ENCODE results near the gene ACSL3.

ACSL3 gene

DNA sequence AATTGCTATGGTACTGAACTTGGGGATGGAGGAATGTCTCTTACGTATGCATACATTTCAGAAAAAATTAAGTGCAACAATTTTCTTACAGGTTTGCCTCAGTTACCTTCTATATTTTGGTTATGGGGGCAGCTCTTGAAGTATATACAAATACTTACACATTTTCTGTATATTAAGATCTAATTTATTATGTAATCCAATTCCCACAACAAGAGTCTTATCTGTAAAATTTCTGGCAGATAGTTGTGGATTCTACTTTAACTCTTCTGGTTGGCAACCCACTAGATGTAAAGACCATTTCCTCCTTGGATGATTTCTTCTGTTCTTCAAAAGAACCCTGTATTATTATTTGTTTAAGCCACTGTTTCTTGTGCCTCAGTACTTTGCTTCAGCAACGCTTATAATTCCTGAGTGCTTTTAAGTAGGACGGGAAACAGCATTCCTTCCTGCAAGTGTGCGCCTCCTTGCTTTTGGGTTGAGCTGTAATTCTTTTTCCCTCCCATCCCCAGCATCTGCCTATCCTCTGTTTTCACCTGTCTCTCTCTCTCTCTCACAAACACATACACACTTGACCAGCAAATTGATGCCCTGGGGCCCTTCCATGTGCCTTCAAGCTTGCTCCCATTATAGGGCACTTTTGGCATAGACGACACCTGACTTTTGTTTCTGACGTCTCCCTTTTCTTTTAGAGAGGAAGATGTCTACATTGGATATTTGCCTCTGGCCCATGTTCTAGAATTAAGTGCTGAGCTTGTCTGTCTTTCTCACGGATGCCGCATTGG, 61.4 kb downstream of the ACSL3 start:
- H3K4me3 ChIP-seq (ENCODE audit: low read depth in 1 of 2, low read length in 2 of 2): no peak overlapping the region
- H3K4me1 ChIP-seq (ENCODE audit: control insufficient read depth in 1 of 2, insufficient read depth in 2 of 2, low read length in 2 of 2): no peaks in the 10 kb centered on the region
- H3K9me3 ChIP-seq (ENCODE audit: control insufficient read depth in 1 of 2, low read length in 2 of 2): no peaks in the 10 kb centered on the region
- H3K27me3 ChIP-seq (ENCODE audit: control insufficient read depth in 1 of 2, insufficient read depth in 2 of 2, low read length in 2 of 2): no peaks in the 10 kb centered on the region
- H3K27ac ChIP-seq (ENCODE audit: low read depth, low read length): no peak overlapping the region
- no peak overlapping the region for H3K9ac ChIP-seq (ENCODE audit: low read depth in 1 of 2, low read length in 2 of 2)
- peaks cover 30 to 57% of the 10 kb centered on the region in 2 donors for H3K36me3 ChIP-seq (ENCODE audit: control insufficient read depth in 1 of 2, insufficient read depth in 2 of 2, low read length in 2 of 2)

- no peaks in the 10 kb centered on the region for H3K9me3 ChIP-seq (ENCODE audit: control insufficient read depth in 1 of 2, low read length in 2 of 2)
- peaks cover 22 to 45% of the 10 kb centered on the region in 2 donors for H3K36me3 ChIP-seq (ENCODE audit: control insufficient read depth in 1 of 2, insufficient read depth in 2 of 2, low read length in 2 of 2)
Measured at GRCh38 chr2:222926915-222927314, 66.1 kb downstream of the ACSL3 start.

GRCh38 chr2:222927600-222927999, 66.8 kb downstream of the ACSL3 start:
- no peaks in the 10 kb centered on the region for H3K9me3 ChIP-seq (ENCODE audit: control insufficient read depth in 1 of 2, low read length in 2 of 2)
- H3K9ac ChIP-seq (ENCODE audit: low read depth in 1 of 2, low read length in 2 of 2): no peak overlapping the region
- H3K27me3 ChIP-seq (ENCODE audit: control insufficient read depth in 1 of 2, insufficient read depth in 2 of 2, low read length in 2 of 2): no peaks in the 10 kb centered on the region
- no peaks in the 10 kb centered on the region for H3K4me1 ChIP-seq (ENCODE audit: control insufficient read depth in 1 of 2, insufficient read depth in 2 of 2, low read length in 2 of 2)
- H3K36me3 ChIP-seq (ENCODE audit: control insufficient read depth in 1 of 2, insufficient read depth in 2 of 2, low read length in 2 of 2): peaks cover 18 to 38% of the 10 kb centered on the region in 2 donors
- H3K27ac ChIP-seq (ENCODE audit: low read depth, low read length): no peak overlapping the region
- no peak overlapping the region for H3K4me3 ChIP-seq (ENCODE audit: low read depth in 1 of 2, low read length in 2 of 2)

More at GRCh38 chr2:222926915-222927314, 66.1 kb downstream of the ACSL3 start:
- no peak overlapping the region for H3K4me3 ChIP-seq (ENCODE audit: low read depth in 1 of 2, low read length in 2 of 2)
- no peak overlapping the region for H3K27ac ChIP-seq (ENCODE audit: low read depth, low read length)
- no peak overlapping the region for H3K9ac ChIP-seq (ENCODE audit: low read depth in 1 of 2, low read length in 2 of 2)
- no peaks in the 10 kb centered on the region for H3K4me1 ChIP-seq (ENCODE audit: control insufficient read depth in 1 of 2, insufficient read depth in 2 of 2, low read length in 2 of 2)
- no peaks in the 10 kb centered on the region for H3K27me3 ChIP-seq (ENCODE audit: control insufficient read depth in 1 of 2, insufficient read depth in 2 of 2, low read length in 2 of 2)

DNA sequence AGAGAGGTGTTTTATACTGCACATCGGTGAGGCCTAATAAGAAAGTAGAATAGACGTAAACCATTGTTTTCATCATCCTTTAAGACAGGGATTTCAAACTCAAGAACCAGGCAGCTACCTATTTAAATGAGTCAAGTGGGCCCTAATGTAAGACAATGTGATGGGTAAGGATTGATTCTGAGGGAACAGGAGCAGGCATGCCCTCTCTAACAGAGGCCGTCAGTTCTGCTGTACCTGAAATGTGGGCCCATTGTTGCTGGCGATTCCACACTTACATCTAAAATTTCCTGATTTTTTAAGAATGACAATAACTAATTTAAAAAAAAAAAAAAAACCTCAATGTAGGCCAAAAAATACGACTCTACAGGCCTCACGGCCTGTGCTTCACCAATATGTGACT, 67.5 kb downstream of the ACSL3 start:
- no peak overlapping the region for H3K9ac ChIP-seq (ENCODE audit: low read depth in 1 of 2, low read length in 2 of 2)
- H3K4me1 ChIP-seq (ENCODE audit: control insufficient read depth in 1 of 2, insufficient read depth in 2 of 2, low read length in 2 of 2): no peaks in the 10 kb centered on the region
- H3K27me3 ChIP-seq (ENCODE audit: control insufficient read depth in 1 of 2, insufficient read depth in 2 of 2, low read length in 2 of 2): no peaks in the 10 kb centered on the region
- H3K9me3 ChIP-seq (ENCODE audit: control insufficient read depth in 1 of 2, low read length in 2 of 2): no peaks in the 10 kb centered on the region
- H3K36me3 ChIP-seq (ENCODE audit: control insufficient read depth in 1 of 2, insufficient read depth in 2 of 2, low read length in 2 of 2): peaks cover 19 to 40% of the 10 kb centered on the region in 2 donors
- no peak overlapping the region for H3K27ac ChIP-seq (ENCODE audit: low read depth, low read length)
- no peak overlapping the region for H3K4me3 ChIP-seq (ENCODE audit: low read depth in 1 of 2, low read length in 2 of 2)

DNA sequence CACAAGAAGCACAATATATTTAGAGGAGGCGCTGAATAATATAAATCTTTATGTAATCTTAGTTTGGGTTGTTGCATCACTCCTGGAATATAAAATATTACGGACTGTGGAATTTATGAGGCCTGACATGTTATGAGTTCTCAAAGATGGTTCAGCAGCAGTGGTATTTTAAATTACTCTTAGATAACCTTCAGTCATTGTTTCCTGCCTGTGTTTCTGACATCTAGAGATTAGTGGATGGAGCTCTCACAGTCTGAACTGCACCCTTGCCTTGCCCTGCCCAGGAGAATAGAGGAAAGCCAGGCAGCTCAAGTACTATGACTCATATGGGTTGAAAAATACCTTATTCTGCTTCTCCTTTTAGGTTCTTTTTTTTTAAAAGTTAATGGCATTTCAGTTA, 70.0 kb downstream of the ACSL3 start:
- no peak overlapping the region for H3K4me3 ChIP-seq (ENCODE audit: low read depth in 1 of 2, low read length in 2 of 2)
- H3K27me3 ChIP-seq (ENCODE audit: control insufficient read depth in 1 of 2, insufficient read depth in 2 of 2, low read length in 2 of 2): no peaks in the 10 kb centered on the region
- peaks cover 26 to 50% of the 10 kb centered on the region in 2 donors for H3K36me3 ChIP-seq (ENCODE audit: control insufficient read depth in 1 of 2, insufficient read depth in 2 of 2, low read length in 2 of 2)
- H3K9ac ChIP-seq (ENCODE audit: low read depth in 1 of 2, low read length in 2 of 2): no peak overlapping the region
- H3K4me1 ChIP-seq (ENCODE audit: control insufficient read depth in 1 of 2, insufficient read depth in 2 of 2, low read length in 2 of 2): no peaks in the 10 kb centered on the region
- no peaks in the 10 kb centered on the region for H3K9me3 ChIP-seq (ENCODE audit: control insufficient read depth in 1 of 2, low read length in 2 of 2)
- no peak overlapping the region for H3K27ac ChIP-seq (ENCODE audit: low read depth, low read length)

GRCh38 chr2:222931659-222932058, 70.8 kb downstream of the ACSL3 start:
- peaks cover 26 to 54% of the 10 kb centered on the region in 2 donors for H3K36me3 ChIP-seq (ENCODE audit: control insufficient read depth in 1 of 2, insufficient read depth in 2 of 2, low read length in 2 of 2)
- H3K4me1 ChIP-seq (ENCODE audit: control insufficient read depth in 1 of 2, insufficient read depth in 2 of 2, low read length in 2 of 2): no peaks in the 10 kb centered on the region
- H3K9ac ChIP-seq (ENCODE audit: low read depth in 1 of 2, low read length in 2 of 2): no peak overlapping the region
- H3K9me3 ChIP-seq (ENCODE audit: control insufficient read depth in 1 of 2, low read length in 2 of 2): no peaks in the 10 kb centered on the region
- H3K27me3 ChIP-seq (ENCODE audit: control insufficient read depth in 1 of 2, insufficient read depth in 2 of 2, low read length in 2 of 2): no peaks in the 10 kb centered on the region
- H3K27ac ChIP-seq (ENCODE audit: low read depth, low read length): no peak overlapping the region
- H3K4me3 ChIP-seq (ENCODE audit: low read depth in 1 of 2, low read length in 2 of 2): no peak overlapping the region

DNA sequence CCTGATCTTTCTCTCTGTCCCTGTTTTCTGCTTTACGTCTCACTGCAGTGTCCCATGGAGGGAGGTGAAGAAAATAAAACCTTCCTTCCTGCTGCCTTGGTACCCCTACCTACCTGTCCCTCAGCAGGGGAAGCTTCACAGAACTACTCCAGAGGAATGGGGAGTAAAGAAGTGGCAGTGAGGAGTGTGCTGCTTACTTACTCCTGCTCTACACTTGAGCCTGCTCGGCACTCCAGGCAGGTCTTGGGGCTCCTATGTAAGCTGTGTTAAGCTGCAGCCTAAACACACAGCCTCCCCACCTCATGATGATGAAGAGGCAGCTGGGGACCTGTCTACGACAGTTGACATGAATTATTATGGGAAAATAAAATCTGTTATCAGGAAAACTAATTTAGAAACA, 72.6 kb downstream of the ACSL3 start:
- H3K4me1 ChIP-seq (ENCODE audit: control insufficient read depth in 1 of 2, insufficient read depth in 2 of 2, low read length in 2 of 2): no peaks in the 10 kb centered on the region
- H3K4me3 ChIP-seq (ENCODE audit: low read depth in 1 of 2, low read length in 2 of 2): no peak overlapping the region
- H3K27me3 ChIP-seq (ENCODE audit: control insufficient read depth in 1 of 2, insufficient read depth in 2 of 2, low read length in 2 of 2): no peaks in the 10 kb centered on the region
- peaks cover 1 to 4% of the 10 kb centered on the region in 2 donors for H3K9me3 ChIP-seq (ENCODE audit: control insufficient read depth in 1 of 2, low read length in 2 of 2)
- peaks cover 24 to 55% of the 10 kb centered on the region in 2 donors for H3K36me3 ChIP-seq (ENCODE audit: control insufficient read depth in 1 of 2, insufficient read depth in 2 of 2, low read length in 2 of 2)
- H3K27ac ChIP-seq (ENCODE audit: low read depth, low read length): no peak overlapping the region
- H3K9ac ChIP-seq (ENCODE audit: low read depth in 1 of 2, low read length in 2 of 2): no peak overlapping the region

- Histone ChIP-seq H3K9me3 (ENCODE audit: control insufficient read depth in 1 of 2, low read length in 2 of 2) (peaks cover 3 to 7% of the 10 kb centered on the region in 2 donors), H3K27ac (ENCODE audit: low read depth, low read length) (no peak overlapping the region), H3K9ac (ENCODE audit: low read depth in 1 of 2, low read length in 2 of 2) (no peak overlapping the region), H3K4me3 (ENCODE audit: low read depth in 1 of 2, low read length in 2 of 2) (no peak overlapping the region), H3K4me1 (ENCODE audit: control insufficient read depth in 1 of 2, insufficient read depth in 2 of 2, low read length in 2 of 2) (no peaks in the 10 kb centered on the region), H3K27me3 (ENCODE audit: control insufficient read depth in 1 of 2, insufficient read depth in 2 of 2, low read length in 2 of 2) (no peaks in the 10 kb centered on the region), H3K36me3 (ENCODE audit: control insufficient read depth in 1 of 2, insufficient read depth in 2 of 2, low read length in 2 of 2) (peaks cover 26 to 61% of the 10 kb centered on the region in 2 donors)
Measured at GRCh38 chr2:222935688-222936298, 75.0 kb downstream of the ACSL3 start.

DNA sequence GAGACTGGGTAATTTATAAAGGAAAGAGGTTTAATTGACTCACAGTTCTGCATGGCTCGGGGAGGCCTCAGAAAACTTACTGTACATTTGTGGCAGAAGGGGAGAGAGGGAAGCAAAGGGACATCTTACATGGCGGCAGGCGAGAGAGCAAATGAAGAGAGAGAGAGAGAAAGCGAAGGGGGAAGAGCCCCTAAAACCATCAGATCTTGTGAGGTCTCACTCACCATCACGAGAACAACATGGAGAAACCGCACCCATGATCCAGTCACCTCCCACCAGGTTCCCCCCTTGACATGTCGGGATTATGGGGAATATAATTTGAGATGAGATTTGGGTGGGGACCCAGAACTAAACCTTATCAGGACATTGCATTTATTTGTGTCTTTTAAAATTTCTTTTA, 75.9 kb downstream of the ACSL3 start:
- no peaks in the 10 kb centered on the region for H3K4me1 ChIP-seq (ENCODE audit: control insufficient read depth in 1 of 2, insufficient read depth in 2 of 2, low read length in 2 of 2)
- peaks cover 21 to 58% of the 10 kb centered on the region in 2 donors for H3K36me3 ChIP-seq (ENCODE audit: control insufficient read depth in 1 of 2, insufficient read depth in 2 of 2, low read length in 2 of 2)
- no peak overlapping the region for H3K27ac ChIP-seq (ENCODE audit: low read depth, low read length)
- no peak overlapping the region for H3K4me3 ChIP-seq (ENCODE audit: low read depth in 1 of 2, low read length in 2 of 2)
- no peak overlapping the region for H3K9ac ChIP-seq (ENCODE audit: low read depth in 1 of 2, low read length in 2 of 2)
- no peaks in the 10 kb centered on the region for H3K27me3 ChIP-seq (ENCODE audit: control insufficient read depth in 1 of 2, insufficient read depth in 2 of 2, low read length in 2 of 2)
- peaks cover 3 to 7% of the 10 kb centered on the region in 2 donors for H3K9me3 ChIP-seq (ENCODE audit: control insufficient read depth in 1 of 2, low read length in 2 of 2)

DNA sequence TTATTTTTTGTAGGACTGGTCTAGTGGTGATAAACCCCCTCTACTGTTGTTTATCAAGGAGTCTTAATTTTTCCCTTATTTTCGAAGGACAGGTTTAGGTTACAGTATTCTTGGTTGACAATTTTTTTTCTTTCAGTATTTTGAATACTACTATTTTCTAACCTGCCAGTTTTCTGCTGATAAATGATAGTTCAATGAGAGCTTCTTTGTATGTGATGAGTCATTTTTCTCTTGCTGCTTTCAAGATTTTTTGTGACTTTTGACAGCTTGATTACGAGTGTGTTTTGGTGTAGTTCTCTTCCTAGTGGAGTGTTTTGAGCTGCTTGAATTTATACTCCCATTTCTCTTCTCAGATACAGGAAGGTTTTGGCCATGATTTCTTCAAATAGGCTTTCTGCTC, 77.5 kb downstream of the ACSL3 start:
- H3K27ac ChIP-seq (ENCODE audit: low read depth, low read length): no peak overlapping the region
- no peaks in the 10 kb centered on the region for H3K27me3 ChIP-seq (ENCODE audit: control insufficient read depth in 1 of 2, insufficient read depth in 2 of 2, low read length in 2 of 2)
- H3K36me3 ChIP-seq (ENCODE audit: control insufficient read depth in 1 of 2, insufficient read depth in 2 of 2, low read length in 2 of 2): peaks cover 15 to 50% of the 10 kb centered on the region in 2 donors
- no peak overlapping the region for H3K9ac ChIP-seq (ENCODE audit: low read depth in 1 of 2, low read length in 2 of 2)
- no peaks in the 10 kb centered on the region for H3K4me1 ChIP-seq (ENCODE audit: control insufficient read depth in 1 of 2, insufficient read depth in 2 of 2, low read length in 2 of 2)
- no peak overlapping the region for H3K4me3 ChIP-seq (ENCODE audit: low read depth in 1 of 2, low read length in 2 of 2)
- H3K9me3 ChIP-seq (ENCODE audit: control insufficient read depth in 1 of 2, low read length in 2 of 2): peaks cover 3 to 7% of the 10 kb centered on the region in 2 donors
